ENCODE measurements around the gene ARHGEF5. TPM values are rescaled to one million over a fixed set of nuclear protein-coding genes. Genes with fewer than 3 reads are reported as not detected.

The ARHGEF5 gene
- total RNA-seq, 1 experiment from 2014 or later = 44.2 TPM

DNA sequence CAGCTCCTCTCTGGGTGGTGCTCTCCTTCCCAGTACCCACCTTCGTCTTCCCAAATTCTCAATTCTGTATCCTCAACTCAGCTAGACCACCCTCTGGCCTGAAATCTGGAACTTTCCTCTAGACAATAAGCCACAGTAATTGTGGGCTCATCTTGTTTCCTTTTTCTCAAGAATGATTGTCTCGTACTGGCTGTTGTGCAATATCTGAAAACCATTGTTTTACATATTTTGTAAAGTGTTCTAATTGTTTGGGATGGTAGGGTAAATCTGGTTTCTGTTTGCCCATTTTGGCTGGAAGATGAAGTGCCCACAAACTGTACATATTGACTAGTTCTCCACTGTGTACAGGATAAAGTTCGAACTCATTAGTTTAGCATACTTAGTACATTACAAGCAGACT lies 59.6 kb downstream of the ARHGEF5 start:
- H3K9ac ChIP-seq (ENCODE audit: low read length) = no peak overlapping the region
- BruUV-seq (replicated peaks) = no TSS peak
- ChIA-PET CTCF (no interaction called here), RAD21 (ENCODE audit: low non-redundant PET in 1 of 2, low total read pairs in 2 of 2, uncharacterized antibody in 2 of 2, unreplicated experiment in 2 of 2) (no interaction called here), POLR2A (no interaction called here)
- DNase-seq (ENCODE audit: low read depth, low spot score) (no peak), ATAC-seq (no peak)
- H3K4me2 ChIP-seq (ENCODE audit: low read length) = no peak overlapping the region
- no peaks in the 10 kb centered on the region for H3K36me3 ChIP-seq (ENCODE audit: control insufficient read depth in 1 of 2, insufficient read depth in 2 of 2, low read length in 2 of 2)
- intact Hi-C loops (cut with micrococcal nuclease) = no loop called here
- TF ChIP-seq POLR2A (IDR thresholded peaks at IDR 0.05; ENCODE audit: borderline replicate concordance, extremely low read depth, insufficient read depth, insufficient read length) (no peak), ZNF274 (IDR thresholded peaks at IDR 0.05; ENCODE audit: low read depth, low read length) (no peak), EGR1 (IDR thresholded peaks at IDR 0.05; ENCODE audit: low read depth) (no peak), ELF1 (IDR thresholded peaks at IDR 0.05; ENCODE audit: borderline replicate concordance, low read depth) (no peak), YY1 (IDR thresholded peaks at IDR 0.05; ENCODE audit: extremely low read depth, insufficient replicate concordance, low read depth, low read length) (no peak), TCF7L2 (IDR thresholded peaks at IDR 0.05; ENCODE audit: borderline replicate concordance, extremely low read depth, insufficient read depth, insufficient read length) (no peak), FOSL1 (IDR thresholded peaks at IDR 0.05; ENCODE audit: low read depth) (no peak), CBX3 (IDR thresholded peaks at IDR 0.05; ENCODE audit: low read depth) (no peak), SP1 (IDR thresholded peaks at IDR 0.05; ENCODE audit: low read depth) (no peak)
- TF ChIP-seq, protein P1, sequence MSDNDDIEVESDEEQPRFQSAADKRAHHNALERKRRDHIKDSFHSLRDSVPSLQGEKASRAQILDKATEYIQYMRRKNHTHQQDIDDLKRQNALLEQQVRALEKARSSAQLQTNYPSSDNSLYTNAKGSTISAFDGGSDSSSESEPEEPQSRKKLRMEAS (IDR thresholded peaks at IDR 0.05) = no peak
- H3K79me2 ChIP-seq (ENCODE audit: insufficient read depth, low read length) = no peaks in the 10 kb centered on the region
- H3K27ac ChIP-seq (ENCODE audit: low read depth, low read length) = no peak overlapping the region
- no peak overlapping the region for H3K4me3 ChIP-seq (replicated peaks in 1 of 2; ENCODE audit: low read depth in 1 of 2, low read length in 2 of 2)
- H3K9me3 ChIP-seq (ENCODE audit: control insufficient read depth in 1 of 2, insufficient read depth in 1 of 2, low read depth in 1 of 2, low read length in 2 of 2) = no peaks in the 10 kb centered on the region
- H4K20me1 ChIP-seq (ENCODE audit: insufficient read depth) = no peaks in the 10 kb centered on the region
- no peaks in the 10 kb centered on the region for H3K4me1 ChIP-seq (ENCODE audit: control insufficient read depth in 1 of 2, insufficient read depth in 2 of 2, low read length in 2 of 2)
- H3K9me2 ChIP-seq (ENCODE audit: insufficient read depth) = no peaks in the 10 kb centered on the region
- H3K27me3 ChIP-seq (ENCODE audit: insufficient read depth, low read length) = no peaks in the 10 kb centered on the region
- H2AFZ ChIP-seq (ENCODE audit: low read depth, low read length, poor library complexity, severe bottlenecking) = no peak overlapping the region

DNA sequence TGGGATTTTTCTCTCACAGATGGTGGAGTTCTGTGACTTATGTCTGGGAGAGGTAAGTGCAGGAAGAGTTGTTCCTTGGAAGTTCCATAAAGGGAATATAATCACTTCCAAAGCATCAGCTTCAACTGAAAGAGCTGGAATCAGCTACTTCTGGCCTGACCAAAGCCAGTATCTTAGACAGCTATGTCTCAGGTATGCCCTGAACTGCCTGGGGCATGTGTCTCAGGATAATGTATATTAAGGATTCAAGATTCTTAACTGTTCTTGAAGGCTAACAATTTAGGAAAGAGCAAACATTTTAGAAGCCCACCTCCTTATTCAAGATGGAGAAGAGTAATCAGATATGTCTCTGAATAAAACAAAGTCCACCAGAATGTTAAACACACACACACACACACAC lies 60.7 kb downstream of the ARHGEF5 start:
- no peak overlapping the region for H2AFZ ChIP-seq (ENCODE audit: low read depth, low read length, poor library complexity, severe bottlenecking)
- intact Hi-C loops (cut with micrococcal nuclease) = no loop called here

More for the DNA sequence above, 60.7 kb downstream of the ARHGEF5 start:
- Histone ChIP-seq H3K27ac (ENCODE audit: low read depth, low read length) (no peak overlapping the region), H3K9me3 (ENCODE audit: control insufficient read depth in 1 of 2, insufficient read depth in 1 of 2, low read depth in 1 of 2, low read length in 2 of 2) (no peaks in the 10 kb centered on the region), H3K9ac (ENCODE audit: low read length) (no peak overlapping the region), H3K4me1 (ENCODE audit: control insufficient read depth in 1 of 2, insufficient read depth in 2 of 2, low read length in 2 of 2) (no peaks in the 10 kb centered on the region), H3K79me2 (ENCODE audit: insufficient read depth, low read length) (no peaks in the 10 kb centered on the region), H3K9me2 (ENCODE audit: insufficient read depth) (no peaks in the 10 kb centered on the region), H3K27me3 (ENCODE audit: insufficient read depth, low read length) (no peaks in the 10 kb centered on the region), H3K36me3 (ENCODE audit: control insufficient read depth in 1 of 2, insufficient read depth in 2 of 2, low read length in 2 of 2) (no peaks in the 10 kb centered on the region), H4K20me1 (ENCODE audit: insufficient read depth) (no peaks in the 10 kb centered on the region), H3K4me2 (ENCODE audit: low read length) (no peak overlapping the region), H3K4me3 (replicated peaks in 1 of 2; ENCODE audit: low read depth in 1 of 2, low read length in 2 of 2) (no peak overlapping the region)
- ChIA-PET CTCF (no interaction called here), RAD21 (ENCODE audit: low non-redundant PET in 1 of 2, low total read pairs in 2 of 2, uncharacterized antibody in 2 of 2, unreplicated experiment in 2 of 2) (no interaction called here), POLR2A (no interaction called here)
- no TSS peak for BruUV-seq (replicated peaks)
- no peak for ATAC-seq
- TF ChIP-seq EZH2 (IDR thresholded peaks at IDR 0.05) (no peak), JUND (IDR thresholded peaks at IDR 0.05) (no peak), RAD21 (IDR thresholded peaks at IDR 0.05; ENCODE audit: low read depth) (no peak), ZFX (IDR thresholded peaks at IDR 0.05) (no peak), EZH2phosphoT487 (IDR thresholded peaks at IDR 0.05; ENCODE audit: borderline replicate concordance) (no peak), POLR2AphosphoS5 (IDR thresholded peaks at IDR 0.05; ENCODE audit: low read depth, low read length) (no peak), SIN3A (IDR thresholded peaks at IDR 0.05; ENCODE audit: low read depth) (no peak)
- TF ChIP-seq, protein P2, sequence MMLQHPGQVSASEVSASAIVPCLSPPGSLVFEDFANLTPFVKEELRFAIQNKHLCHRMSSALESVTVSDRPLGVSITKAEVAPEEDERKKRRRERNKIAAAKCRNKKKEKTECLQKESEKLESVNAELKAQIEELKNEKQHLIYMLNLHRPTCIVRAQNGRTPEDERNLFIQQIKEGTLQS (IDR thresholded peaks at IDR 0.05) = no peak
- no peak for DNase-seq (ENCODE audit: low read depth, low spot score)

All from HCT116 (cell line).